ENCODE results near the gene RFX8.

RFX8 gene

DNA sequence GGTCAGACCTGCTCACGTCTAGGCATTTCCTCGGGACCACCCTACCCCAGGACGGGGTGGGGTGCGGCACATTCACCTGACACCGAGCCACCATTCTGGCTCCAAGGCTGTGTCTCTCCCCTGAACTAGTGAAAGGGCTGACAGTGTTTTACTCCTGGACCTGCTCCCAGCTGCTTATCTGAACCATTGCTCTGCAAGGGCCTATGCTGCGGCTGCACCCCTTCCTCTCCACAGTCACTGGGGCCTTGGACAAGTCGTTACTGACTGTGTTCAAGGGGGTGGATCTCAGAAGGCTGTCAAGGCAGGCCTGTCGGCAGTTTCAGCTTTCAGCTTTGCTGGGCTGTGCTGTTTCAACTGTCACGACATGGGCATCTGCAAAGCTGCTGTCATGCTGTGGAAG, 99.3 kb downstream of the RFX8 start:
- Histone ChIP-seq H3K27me3 (ENCODE audit: low read length) (no peaks in the 10 kb centered on the region), H2AFZ (ENCODE audit: low read depth, low read length, severe bottlenecking) (no peak overlapping the region), H4K20me1 (ENCODE audit: low read depth, low read length) (no peaks in the 10 kb centered on the region), H3K36me3 (ENCODE audit: low read length) (no peaks in the 10 kb centered on the region), H3K9me2 (replicated peaks; ENCODE audit: insufficient read depth, low read length) (no peaks in the 10 kb centered on the region), H3K4me2 (ENCODE audit: low read depth, low read length, poor library complexity, severe bottlenecking) (no peak overlapping the region), H3F3A (ENCODE audit: insufficient read depth) (no peaks in the 10 kb centered on the region), H3K4me3 (ENCODE audit: insufficient read depth, low read length, poor library complexity, severe bottlenecking) (no peak overlapping the region), H3K9me3 (ENCODE audit: insufficient read depth, low read length) (no peaks in the 10 kb centered on the region), H3K27ac (ENCODE audit: low read depth, low read length) (no peak overlapping the region), H3K79me2 (ENCODE audit: insufficient read depth, low read length) (no peaks in the 10 kb centered on the region), H3K9ac (ENCODE audit: low read length) (no peak overlapping the region)
- TF ChIP-seq, protein P1, sequence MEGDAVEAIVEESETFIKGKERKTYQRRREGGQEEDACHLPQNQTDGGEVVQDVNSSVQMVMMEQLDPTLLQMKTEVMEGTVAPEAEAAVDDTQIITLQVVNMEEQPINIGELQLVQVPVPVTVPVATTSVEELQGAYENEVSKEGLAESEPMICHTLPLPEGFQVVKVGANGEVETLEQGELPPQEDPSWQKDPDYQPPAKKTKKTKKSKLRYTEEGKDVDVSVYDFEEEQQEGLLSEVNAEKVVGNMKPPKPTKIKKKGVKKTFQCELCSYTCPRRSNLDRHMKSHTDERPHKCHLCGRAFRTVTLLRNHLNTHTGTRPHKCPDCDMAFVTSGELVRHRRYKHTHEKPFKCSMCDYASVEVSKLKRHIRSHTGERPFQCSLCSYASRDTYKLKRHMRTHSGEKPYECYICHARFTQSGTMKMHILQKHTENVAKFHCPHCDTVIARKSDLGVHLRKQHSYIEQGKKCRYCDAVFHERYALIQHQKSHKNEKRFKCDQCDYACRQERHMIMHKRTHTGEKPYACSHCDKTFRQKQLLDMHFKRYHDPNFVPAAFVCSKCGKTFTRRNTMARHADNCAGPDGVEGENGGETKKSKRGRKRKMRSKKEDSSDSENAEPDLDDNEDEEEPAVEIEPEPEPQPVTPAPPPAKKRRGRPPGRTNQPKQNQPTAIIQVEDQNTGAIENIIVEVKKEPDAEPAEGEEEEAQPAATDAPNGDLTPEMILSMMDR (IDR thresholded peaks at IDR 0.05; ENCODE audit: insufficient read depth, low read length, poor library complexity, severe bottlenecking) = no peak
- no peak for TF ChIP-seq EZH2phosphoT487 (conservative IDR thresholded peaks at IDR 0.05; ENCODE audit: low read length)

GRCh38 chr2:101374821-101375561, 99.9 kb downstream of the RFX8 start:
- Histone ChIP-seq H3K9me3 (ENCODE audit: insufficient read depth, low read length) (no peaks in the 10 kb centered on the region), H3K27me3 (ENCODE audit: low read length) (no peaks in the 10 kb centered on the region), H4K20me1 (ENCODE audit: low read depth, low read length) (no peaks in the 10 kb centered on the region), H3K36me3 (ENCODE audit: low read length) (no peaks in the 10 kb centered on the region), H2AFZ (ENCODE audit: low read depth, low read length, severe bottlenecking) (no peak overlapping the region), H3K27ac (ENCODE audit: low read depth, low read length) (no peak overlapping the region), H3K79me2 (ENCODE audit: insufficient read depth, low read length) (no peaks in the 10 kb centered on the region), H3K9ac (ENCODE audit: low read length) (no peak overlapping the region), H3K9me2 (replicated peaks; ENCODE audit: insufficient read depth, low read length) (no peaks in the 10 kb centered on the region), H3K4me2 (ENCODE audit: low read depth, low read length, poor library complexity, severe bottlenecking) (no peak overlapping the region), H3K4me3 (ENCODE audit: insufficient read depth, low read length, poor library complexity, severe bottlenecking) (no peak overlapping the region), H3F3A (ENCODE audit: insufficient read depth) (no peaks in the 10 kb centered on the region)
- TF ChIP-seq, protein P1 (IDR thresholded peaks at IDR 0.05; ENCODE audit: insufficient read depth, low read length, poor library complexity, severe bottlenecking) = no peak
- no peak for TF ChIP-seq EZH2phosphoT487 (conservative IDR thresholded peaks at IDR 0.05; ENCODE audit: low read length)

- Histone ChIP-seq H3K4me3 (ENCODE audit: insufficient read depth, low read length, poor library complexity, severe bottlenecking) (no peak overlapping the region), H3K9me3 (ENCODE audit: insufficient read depth, low read length) (no peaks in the 10 kb centered on the region), H3K9me2 (replicated peaks; ENCODE audit: insufficient read depth, low read length) (no peaks in the 10 kb centered on the region), H3K9ac (ENCODE audit: low read length) (no peak overlapping the region), H3K4me2 (ENCODE audit: low read depth, low read length, poor library complexity, severe bottlenecking) (no peak overlapping the region), H4K20me1 (ENCODE audit: low read depth, low read length) (no peaks in the 10 kb centered on the region), H3F3A (ENCODE audit: insufficient read depth) (no peaks in the 10 kb centered on the region), H2AFZ (ENCODE audit: low read depth, low read length, severe bottlenecking) (no peak overlapping the region), H3K36me3 (ENCODE audit: low read length) (no peaks in the 10 kb centered on the region), H3K27ac (ENCODE audit: low read depth, low read length) (no peak overlapping the region), H3K79me2 (ENCODE audit: insufficient read depth, low read length) (no peaks in the 10 kb centered on the region), H3K27me3 (ENCODE audit: low read length) (no peaks in the 10 kb centered on the region)
- TF ChIP-seq, protein P1 (IDR thresholded peaks at IDR 0.05; ENCODE audit: insufficient read depth, low read length, poor library complexity, severe bottlenecking) = no peak
- TF ChIP-seq EZH2phosphoT487 (conservative IDR thresholded peaks at IDR 0.05; ENCODE audit: low read length) = no peak
These were observed 102.1 kb downstream of the RFX8 start for GRCh38 chr2:101372792-101373191.

All from SU-DHL-6 (cell line).